ENCODE results near the gene RNF213.
A peak's percentile ranks its signal among the peaks of the same experiment; 100 is the strongest.
"Not testable (repeated sequence)": the region's sequence is repeated elsewhere in the genome, so short reads cannot be mapped to it uniquely, and the experiment has no call there.

Gene RNF213

GRCh38 chr17:80292521-80292971 is 31.9 kb downstream of the RNF213 start:
- TF ChIP-seq CTCF (IDR thresholded peaks at IDR 0.05; ENCODE audit: low read length, missing control alignments) = peak; percentile 5
- no peak for DNase-seq (ENCODE audit: low read depth)
- no peak overlapping the region for H3K4me3 ChIP-seq (replicated peaks; ENCODE audit: low read depth, low read length)

GRCh38 chr17:80294210-80294609 is 33.6 kb downstream of the RNF213 start:
- no peak for DNase-seq (ENCODE audit: low read depth)
- no peak overlapping the region for H3K4me3 ChIP-seq (replicated peaks; ENCODE audit: low read depth, low read length)
- TF ChIP-seq CTCF (IDR thresholded peaks at IDR 0.05; ENCODE audit: low read length, missing control alignments) = no peak

- TF ChIP-seq CTCF (IDR thresholded peaks at IDR 0.05; ENCODE audit: low read length, missing control alignments) = no peak
- no peak overlapping the region for H3K4me3 ChIP-seq (replicated peaks; ENCODE audit: low read depth, low read length)
- DNase-seq (ENCODE audit: low read depth) = no peak
Observed at GRCh38 chr17:80294653-80295052, 34.0 kb downstream of the RNF213 start.

GRCh38 chr17:80295146-80295545 is 34.5 kb downstream of the RNF213 start:
- no peak overlapping the region for H3K4me3 ChIP-seq (replicated peaks; ENCODE audit: low read depth, low read length)
- TF ChIP-seq CTCF (IDR thresholded peaks at IDR 0.05; ENCODE audit: low read length, missing control alignments) = no peak
- no peak for DNase-seq (ENCODE audit: low read depth)

GRCh38 chr17:80295559-80295958 is 34.9 kb downstream of the RNF213 start:
- TF ChIP-seq CTCF (IDR thresholded peaks at IDR 0.05; ENCODE audit: low read length, missing control alignments) = no peak
- no peak for DNase-seq (ENCODE audit: low read depth)
- H3K4me3 ChIP-seq (replicated peaks; ENCODE audit: low read depth, low read length) = no peak overlapping the region

- no peak overlapping the region for H3K4me3 ChIP-seq (replicated peaks; ENCODE audit: low read depth, low read length)
- DNase-seq (ENCODE audit: low read depth) = no peak
- no peak for TF ChIP-seq CTCF (IDR thresholded peaks at IDR 0.05; ENCODE audit: low read length, missing control alignments)
Observed at GRCh38 chr17:80296221-80296620, 35.6 kb downstream of the RNF213 start.

- DNase-seq (ENCODE audit: low read depth) = no peak
- TF ChIP-seq CTCF (IDR thresholded peaks at IDR 0.05; ENCODE audit: low read length, missing control alignments) = no peak
- no peak overlapping the region for H3K4me3 ChIP-seq (replicated peaks; ENCODE audit: low read depth, low read length)
Observed at GRCh38 chr17:80297996-80298560, 37.4 kb downstream of the RNF213 start.

GRCh38 chr17:80299350-80300100 is 38.9 kb downstream of the RNF213 start:
- not testable (repeated sequence) for DNase-seq (ENCODE audit: low read depth); H3K4me3 ChIP-seq (replicated peaks; ENCODE audit: low read depth, low read length)

- DNase-seq (ENCODE audit: low read depth); H3K4me3 ChIP-seq (replicated peaks; ENCODE audit: low read depth, low read length): not testable (repeated sequence)
Observed at GRCh38 chr17:80300756-80301155, 40.1 kb downstream of the RNF213 start.
